GM18520 (cell line): Measurements from ENCODE around the gene ANKDD1B.
A peak's percentile ranks its signal among the peaks of the same experiment; 100 is the strongest.

Source experiments
- ATAC-seq: cut with Tn5 transposase; IDR thresholded peaks from one replicate; pipeline ENCODE4 v1.9.1; 2021; ENCODE audit not compliant: unreplicated experiment

The ANKDD1B gene

GRCh38 chr5:75659791-75660450, 48.7 kb downstream of the ANKDD1B start:
- ATAC-seq, result no peak

GRCh38 chr5:75660678-75661465, 49.6 kb downstream of the ANKDD1B start:
- ATAC-seq, result no peak

DNA sequence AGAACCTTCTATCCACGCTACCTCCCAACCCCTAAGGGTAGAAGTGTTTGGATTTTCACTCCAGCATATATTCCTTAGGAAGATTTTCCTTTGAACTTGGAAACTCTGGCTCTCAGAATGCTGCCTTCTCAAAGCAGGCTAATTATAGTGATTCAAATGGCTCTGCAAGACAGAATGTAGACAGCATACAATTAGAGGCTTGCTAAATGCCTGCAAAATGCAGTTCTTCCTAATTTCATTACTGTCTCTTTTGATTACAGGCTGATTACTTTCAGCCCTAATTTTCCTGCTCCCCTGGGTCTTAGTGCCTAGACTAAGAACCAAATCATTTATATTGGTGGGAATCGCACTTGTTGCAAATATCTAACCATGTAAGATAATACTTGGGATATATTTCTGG, 50.8 kb downstream of the ANKDD1B start:
- no peak for ATAC-seq

DNA sequence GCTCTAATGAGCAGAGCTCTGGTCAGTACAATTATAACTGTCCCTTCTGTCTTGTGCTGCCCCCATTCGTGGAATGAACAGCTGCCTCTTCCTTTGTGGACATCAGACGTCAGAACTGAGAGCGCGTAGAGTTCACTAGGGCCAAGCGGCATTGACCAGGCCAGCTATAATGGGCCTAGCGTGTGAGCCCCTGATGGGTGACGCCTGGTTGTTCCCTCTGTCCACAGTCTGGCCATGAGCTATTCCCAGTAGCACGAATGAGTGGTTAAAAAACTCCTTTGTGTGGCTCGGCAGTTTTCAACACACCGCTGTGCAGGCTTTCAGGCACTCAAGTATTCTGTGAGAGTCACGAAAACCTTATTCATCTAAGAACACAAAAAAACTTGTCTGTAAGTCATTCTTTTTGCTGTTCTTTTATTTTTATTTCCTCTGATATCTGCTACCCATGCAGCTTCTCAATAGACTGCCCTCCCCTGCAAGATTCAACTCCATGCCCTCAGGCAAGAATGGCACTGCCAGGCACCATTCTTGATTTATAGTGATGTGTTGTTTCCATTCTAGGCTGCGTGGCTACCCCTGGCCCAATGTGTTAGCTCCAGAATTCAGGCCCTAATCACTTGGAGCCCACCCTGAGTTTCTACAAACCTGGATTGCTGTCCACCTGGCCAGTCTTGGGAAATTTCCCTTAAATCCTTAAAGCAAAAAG, 52.5 kb downstream of the ANKDD1B start:
- no peak for ATAC-seq

DNA sequence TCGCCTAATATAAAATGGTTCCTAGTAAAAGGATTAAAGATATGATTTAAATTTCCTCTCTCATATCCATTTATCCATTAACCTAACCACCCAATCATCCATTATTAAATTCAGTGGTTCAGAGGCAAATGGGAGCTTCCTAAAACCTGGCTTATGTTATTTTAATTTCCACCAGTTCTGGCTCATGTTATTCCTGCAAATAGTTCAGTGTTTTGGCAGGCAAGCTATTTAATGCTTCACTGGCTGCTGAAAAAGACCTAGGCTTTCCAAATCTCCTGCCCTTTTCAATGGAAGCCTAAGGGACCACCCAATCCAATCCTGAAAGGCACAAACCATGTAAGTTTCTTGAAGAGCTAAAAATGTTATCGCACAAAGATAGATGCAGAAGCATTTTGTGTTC, 53.7 kb downstream of the ANKDD1B start:
- ATAC-seq, result no peak

DNA sequence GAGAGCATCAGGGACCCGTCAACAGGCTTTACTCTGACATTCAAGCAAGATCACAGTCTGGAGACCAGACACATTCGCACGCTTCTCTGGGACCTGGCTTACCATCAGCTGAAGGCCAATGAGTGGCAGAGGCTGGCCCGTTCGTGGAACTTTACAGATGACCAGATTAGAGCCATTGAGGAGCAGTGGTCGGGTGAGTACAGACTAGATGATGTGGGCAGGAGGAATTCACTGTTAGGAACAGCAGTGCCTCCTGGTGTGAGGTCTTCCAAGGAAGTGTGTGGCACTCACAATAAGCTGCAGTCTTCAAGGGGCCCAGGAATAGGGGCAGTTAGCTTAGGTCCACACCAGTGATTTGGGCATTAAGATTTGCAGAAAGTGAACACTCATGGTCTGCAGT, 55.5 kb downstream of the ANKDD1B start:
- no peak for ATAC-seq

- no peak for ATAC-seq
Observed at GRCh38 chr5:75667586-75667985, 56.3 kb downstream of the ANKDD1B start.

DNA sequence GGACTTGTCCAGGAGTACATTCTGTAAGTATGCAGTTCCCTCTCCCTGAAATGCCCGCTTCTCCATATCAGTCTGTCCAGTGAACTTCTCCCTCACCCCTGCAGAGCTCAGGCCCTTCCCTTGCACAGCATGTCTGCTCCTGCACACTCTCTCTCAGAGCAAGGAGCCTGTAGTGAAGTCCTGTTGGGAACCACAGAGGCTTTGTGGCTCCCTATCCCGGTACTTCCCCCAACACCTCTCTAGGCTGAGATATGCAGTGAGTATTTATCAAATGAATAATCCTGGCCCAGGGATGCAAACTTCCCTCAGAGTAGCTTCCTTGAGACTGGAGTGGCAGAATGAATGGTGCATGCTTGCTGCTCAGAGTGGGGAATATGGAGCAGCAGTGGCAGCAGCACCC, 57.2 kb downstream of the ANKDD1B start:
- no peak for ATAC-seq

DNA sequence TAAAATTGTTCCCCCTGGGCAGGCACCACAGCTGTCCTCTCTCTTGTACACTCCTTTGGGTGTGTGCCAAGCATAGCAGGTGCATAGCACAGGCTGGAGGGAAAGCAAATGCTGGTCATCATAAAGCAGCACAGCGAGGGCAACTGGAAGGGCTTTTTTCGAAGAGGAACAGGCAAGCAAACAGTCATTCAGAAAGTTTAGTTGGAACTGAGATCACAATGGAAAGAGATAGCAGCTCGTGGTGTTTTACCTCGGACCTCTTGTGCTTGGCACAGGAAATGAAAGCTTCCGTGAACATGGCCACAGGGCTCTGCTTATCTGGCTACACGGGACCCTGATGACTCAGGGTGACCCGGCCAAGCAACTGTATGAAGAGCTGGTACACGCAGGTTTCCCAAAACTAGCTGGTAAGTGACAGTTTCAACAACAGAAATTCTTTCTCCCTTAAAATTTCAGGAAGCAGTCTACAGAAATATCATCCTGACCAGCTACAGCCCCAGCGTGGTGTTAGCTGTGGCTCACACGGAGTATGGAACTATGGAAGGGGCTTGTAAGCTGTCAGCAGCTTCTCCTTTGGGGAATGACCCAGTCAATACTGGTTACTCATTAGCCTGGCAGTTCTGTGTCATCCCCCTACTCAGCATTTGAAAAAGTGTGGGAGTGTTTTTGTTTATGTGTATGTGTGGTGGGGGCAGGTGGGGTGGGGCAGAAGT, 57.9 kb downstream of the ANKDD1B start:
- ATAC-seq, result peak; percentile 92

DNA sequence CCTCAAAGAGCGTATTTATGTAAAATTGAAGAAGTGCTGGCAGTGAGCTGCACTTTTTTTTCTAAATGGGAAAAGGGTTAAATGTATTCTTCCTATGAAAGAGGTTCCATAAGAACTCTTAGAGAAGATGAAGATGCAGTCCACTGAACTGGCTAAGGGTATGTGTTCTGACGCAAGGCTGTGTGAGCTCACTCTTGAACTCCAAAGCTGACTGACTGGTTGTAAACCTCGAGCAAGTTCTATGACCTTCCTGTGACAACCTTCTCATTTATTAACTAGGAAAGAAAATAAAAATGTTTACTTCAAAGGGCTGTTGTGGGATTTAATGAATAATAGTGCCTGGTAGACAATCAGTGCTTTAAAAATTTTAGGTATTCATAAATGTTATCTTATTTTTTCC, 59.3 kb downstream of the ANKDD1B start:
- no peak for ATAC-seq

DNA sequence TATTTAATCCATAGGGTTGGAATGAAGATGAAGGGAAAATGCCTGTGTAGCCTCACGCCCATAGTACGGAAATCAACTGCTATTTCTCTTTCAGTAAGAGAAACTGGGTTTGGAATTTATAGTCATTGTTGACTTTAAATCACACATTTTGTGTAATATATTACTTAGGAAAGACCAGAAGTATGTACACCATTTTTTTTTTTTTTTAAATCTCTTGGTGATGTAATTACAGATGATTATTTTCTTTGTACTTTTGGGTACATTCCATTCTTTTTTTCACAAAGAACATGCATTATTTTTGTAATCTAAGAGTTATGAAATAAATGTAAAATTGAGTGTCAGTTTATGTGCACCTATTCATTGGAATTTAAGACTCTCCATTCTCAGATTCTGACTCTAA, 60.3 kb downstream of the ANKDD1B start:
- no peak for ATAC-seq

GRCh38 chr5:75672616-75673015, 61.4 kb downstream of the ANKDD1B start:
- ATAC-seq, result no peak

- ATAC-seq, result no peak
Observed at GRCh38 chr5:75675783-75676182, 64.5 kb downstream of the ANKDD1B start.

- no peak for ATAC-seq
Observed at GRCh38 chr5:75677607-75678006, 66.4 kb downstream of the ANKDD1B start.

- no peak for ATAC-seq
Observed at GRCh38 chr5:75678155-75678554, 66.9 kb downstream of the ANKDD1B start.

GRCh38 chr5:75681125-75681830, 70.0 kb downstream of the ANKDD1B start:
- peak; percentile 40 for ATAC-seq

GRCh38 chr5:75685141-75685540, 73.9 kb downstream of the ANKDD1B start:
- no peak for ATAC-seq

GRCh38 chr5:75686480-75686879, 75.2 kb downstream of the ANKDD1B start:
- ATAC-seq, result no peak

GRCh38 chr5:75690669-75691068, 79.4 kb downstream of the ANKDD1B start:
- no peak for ATAC-seq

- ATAC-seq, result no peak
Observed at GRCh38 chr5:75694781-75695180, 83.5 kb downstream of the ANKDD1B start.
